Measurements from ENCODE around the gene CREB3L1. TPM values are rescaled to one million over a fixed set of nuclear protein-coding genes. Genes with fewer than 3 reads are reported as not detected.

Gene CREB3L1
- total RNA-seq, 1 donor from 2014 or later: 9.8 TPM

DNA sequence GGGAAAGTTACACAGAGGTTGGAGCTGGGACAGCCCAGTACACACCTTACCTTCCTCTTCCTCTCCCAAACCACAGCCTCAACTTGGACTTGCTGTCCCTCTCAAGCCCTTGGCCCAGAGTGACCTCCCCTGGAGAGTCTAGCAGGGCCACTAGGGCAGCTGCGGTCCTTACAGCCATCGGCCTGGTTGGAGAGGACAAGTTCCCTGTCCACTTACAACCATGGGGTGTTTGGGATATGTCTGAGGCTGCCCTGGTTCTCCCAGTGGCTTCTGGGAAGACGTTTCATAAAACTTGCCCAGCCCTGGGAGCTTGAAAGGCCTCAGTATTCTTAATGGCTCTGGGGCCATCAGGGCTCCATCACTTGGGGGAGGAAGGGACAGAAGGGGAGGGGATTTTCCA is 56.7 kb downstream of the CREB3L1 start:
- Mint-ChIP-seq H3K4me3 (no peak overlapping the region), H3K27me3 (peaks cover 57% of the 10 kb centered on the region), H3K36me3 (peaks cover 4% of the 10 kb centered on the region), H3K9me3 (no peaks in the 10 kb centered on the region), H3K27ac (no peak overlapping the region), H3K4me1 (ENCODE audit: unreplicated experiment) (peaks cover 38% of the 10 kb centered on the region)
- DNase-seq (ENCODE audit: extremely low spot score, unreplicated experiment): no peak
- TF ChIP-seq, protein P1, sequence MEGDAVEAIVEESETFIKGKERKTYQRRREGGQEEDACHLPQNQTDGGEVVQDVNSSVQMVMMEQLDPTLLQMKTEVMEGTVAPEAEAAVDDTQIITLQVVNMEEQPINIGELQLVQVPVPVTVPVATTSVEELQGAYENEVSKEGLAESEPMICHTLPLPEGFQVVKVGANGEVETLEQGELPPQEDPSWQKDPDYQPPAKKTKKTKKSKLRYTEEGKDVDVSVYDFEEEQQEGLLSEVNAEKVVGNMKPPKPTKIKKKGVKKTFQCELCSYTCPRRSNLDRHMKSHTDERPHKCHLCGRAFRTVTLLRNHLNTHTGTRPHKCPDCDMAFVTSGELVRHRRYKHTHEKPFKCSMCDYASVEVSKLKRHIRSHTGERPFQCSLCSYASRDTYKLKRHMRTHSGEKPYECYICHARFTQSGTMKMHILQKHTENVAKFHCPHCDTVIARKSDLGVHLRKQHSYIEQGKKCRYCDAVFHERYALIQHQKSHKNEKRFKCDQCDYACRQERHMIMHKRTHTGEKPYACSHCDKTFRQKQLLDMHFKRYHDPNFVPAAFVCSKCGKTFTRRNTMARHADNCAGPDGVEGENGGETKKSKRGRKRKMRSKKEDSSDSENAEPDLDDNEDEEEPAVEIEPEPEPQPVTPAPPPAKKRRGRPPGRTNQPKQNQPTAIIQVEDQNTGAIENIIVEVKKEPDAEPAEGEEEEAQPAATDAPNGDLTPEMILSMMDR (conservative IDR thresholded peaks at IDR 0.05): no peak

DNA sequence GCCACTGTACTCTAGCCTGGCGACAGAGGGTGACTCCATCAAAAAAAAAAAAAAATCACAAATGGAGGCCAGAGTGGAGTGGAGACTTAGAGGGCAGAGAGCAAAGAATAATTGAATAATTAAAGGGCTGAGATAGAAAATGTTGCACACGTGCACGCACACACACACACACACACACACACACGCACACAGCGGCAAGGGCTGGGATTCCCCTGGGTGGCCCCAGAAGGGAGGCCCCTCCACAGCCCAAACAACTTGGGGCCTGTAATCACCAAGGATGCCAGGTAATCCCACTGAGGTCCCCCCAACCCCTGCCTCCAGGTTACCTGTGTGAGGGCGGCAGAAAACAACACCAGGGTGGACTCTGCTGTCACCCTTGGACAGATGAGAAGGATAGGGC is 57.8 kb downstream of the CREB3L1 start:
- Mint-ChIP-seq H3K9me3 (no peaks in the 10 kb centered on the region), H3K27me3 (peaks cover 46% of the 10 kb centered on the region), H3K4me1 (ENCODE audit: unreplicated experiment) (peaks cover 38% of the 10 kb centered on the region), H3K27ac (no peak overlapping the region), H3K4me3 (no peak overlapping the region), H3K36me3 (peaks cover 4% of the 10 kb centered on the region)
- TF ChIP-seq, protein P1 (conservative IDR thresholded peaks at IDR 0.05): no peak
- no peak for DNase-seq (ENCODE audit: extremely low spot score, unreplicated experiment)

DNA sequence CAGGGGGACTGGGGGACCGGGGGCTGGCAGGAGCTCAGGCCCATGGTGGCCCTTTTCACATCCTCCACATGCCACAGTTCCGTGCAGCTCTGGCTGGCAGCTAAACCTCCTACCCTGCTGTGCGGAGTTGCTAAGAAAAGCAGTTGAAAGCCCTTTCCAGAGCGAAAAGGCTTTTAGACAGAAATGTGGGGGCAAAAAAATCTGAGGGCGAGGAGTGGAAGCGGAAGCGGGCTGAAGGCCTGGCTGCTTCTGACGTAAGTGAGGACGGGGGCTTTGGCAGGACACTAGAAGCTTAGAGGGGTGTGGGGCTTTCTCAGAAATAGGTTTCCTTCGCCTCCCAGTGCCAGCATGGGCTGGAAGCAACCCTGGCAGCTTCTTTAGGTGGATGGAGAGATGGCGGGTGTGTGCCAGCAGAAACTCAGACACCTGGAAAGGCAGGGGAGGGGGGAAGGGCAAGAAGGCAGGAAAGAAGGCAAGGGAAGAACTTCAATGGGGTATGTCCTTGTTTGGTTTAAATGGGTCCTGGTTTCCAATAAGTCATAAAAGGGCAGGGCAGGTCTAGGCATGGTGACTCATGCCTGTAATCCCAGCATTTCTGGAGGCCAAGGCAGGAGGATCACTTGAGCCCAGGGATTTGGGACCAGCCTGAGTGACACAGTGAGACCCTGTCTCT is 58.6 kb downstream of the CREB3L1 start:
- no peak for DNase-seq (ENCODE audit: extremely low spot score, unreplicated experiment)
- Mint-ChIP-seq H3K27ac (peak overlapping the region; percentile 64), H3K9me3 (no peaks in the 10 kb centered on the region), H3K4me3 (peak overlapping the region; percentile 41), H3K36me3 (peaks cover 4% of the 10 kb centered on the region), H3K27me3 (peaks cover 39% of the 10 kb centered on the region), H3K4me1 (ENCODE audit: unreplicated experiment) (peaks cover 32% of the 10 kb centered on the region)
- TF ChIP-seq, protein P1 (conservative IDR thresholded peaks at IDR 0.05): no peak

DNA sequence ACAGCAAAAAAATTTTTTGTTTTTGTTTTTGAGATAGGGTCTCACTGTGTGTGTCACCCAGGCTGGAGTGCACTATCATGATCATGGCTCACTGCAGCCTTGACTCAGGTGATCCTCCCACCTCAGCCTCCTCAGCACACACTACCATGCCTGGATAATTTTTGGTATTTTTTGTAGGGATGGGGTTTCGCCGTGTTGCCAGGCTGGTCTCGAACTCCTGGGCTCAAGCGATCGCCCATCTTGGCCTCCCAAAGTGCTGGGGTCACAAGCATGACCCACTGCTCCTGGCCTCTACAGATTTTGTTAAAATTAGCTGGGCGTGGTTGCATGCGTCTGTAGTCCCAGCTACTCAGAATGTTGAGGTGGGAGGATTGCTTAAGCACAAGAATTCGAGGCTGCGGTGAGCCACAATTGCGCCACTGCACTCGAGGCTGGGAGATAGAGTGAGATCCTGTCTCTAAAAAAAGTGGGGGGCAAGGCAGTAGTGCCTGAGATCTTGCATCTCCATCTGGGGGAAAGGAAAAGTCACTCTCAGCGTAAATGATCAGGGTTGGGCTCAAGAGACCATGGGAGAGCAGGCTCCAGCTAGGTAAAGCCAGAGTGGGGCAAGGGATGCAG is 59.2 kb downstream of the CREB3L1 start:
- Mint-ChIP-seq H3K27me3 (peaks cover 32% of the 10 kb centered on the region), H3K4me3 (no peak overlapping the region), H3K4me1 (ENCODE audit: unreplicated experiment) (peaks cover 32% of the 10 kb centered on the region), H3K27ac (no peak overlapping the region), H3K9me3 (no peaks in the 10 kb centered on the region), H3K36me3 (peaks cover 1% of the 10 kb centered on the region)
- no peak for DNase-seq (ENCODE audit: extremely low spot score, unreplicated experiment)
- TF ChIP-seq, protein P1 (conservative IDR thresholded peaks at IDR 0.05): no peak

DNA sequence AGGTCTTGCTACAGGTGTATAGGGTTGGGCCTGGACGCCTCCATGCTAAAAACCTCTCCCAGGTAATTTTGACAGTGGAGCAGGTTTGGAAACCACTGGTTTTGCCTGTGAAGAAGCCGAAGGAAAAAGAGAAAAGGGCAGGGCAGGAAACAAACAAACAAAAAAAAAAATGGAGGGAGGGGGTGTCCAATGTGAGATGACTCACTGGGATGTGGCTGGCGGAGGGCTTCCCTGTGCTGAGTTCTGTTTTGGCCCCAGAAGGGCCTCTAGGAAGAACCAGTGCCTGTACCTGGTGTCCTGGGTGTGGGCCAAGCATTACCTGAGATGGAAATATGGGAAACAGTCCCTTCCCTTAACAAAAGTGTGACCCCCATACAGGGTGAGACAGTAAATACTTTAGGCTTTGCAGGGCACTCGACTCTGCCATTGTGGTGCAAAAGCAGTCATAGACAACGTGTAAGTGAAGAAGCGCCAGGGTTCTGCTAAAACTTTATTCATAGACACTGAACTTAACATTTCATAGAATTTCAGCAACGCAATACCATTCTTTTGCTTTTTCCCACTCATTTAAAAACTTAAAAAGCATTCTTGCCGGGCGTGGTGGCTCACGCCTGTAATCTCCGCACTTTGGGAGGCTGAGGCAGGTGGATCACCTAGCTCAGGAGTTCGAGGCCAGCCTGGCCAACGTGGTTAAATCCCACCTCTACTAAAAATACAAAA is 60.3 kb downstream of the CREB3L1 start:
- TF ChIP-seq, protein P1 (conservative IDR thresholded peaks at IDR 0.05): no peak
- Mint-ChIP-seq H3K27me3 (peaks cover 24% of the 10 kb centered on the region), H3K27ac (no peak overlapping the region), H3K9me3 (no peaks in the 10 kb centered on the region), H3K4me1 (ENCODE audit: unreplicated experiment) (peaks cover 33% of the 10 kb centered on the region), H3K4me3 (peak overlapping the region; percentile 27), H3K36me3 (no peaks in the 10 kb centered on the region)
- no peak for DNase-seq (ENCODE audit: extremely low spot score, unreplicated experiment)

Data from type B pancreatic cell (in vitro differentiated cells).